ENCODE data around the gene EPB41. TPM values are rescaled to one million over a fixed set of nuclear protein-coding genes. Genes with fewer than 3 reads are reported as not detected.
"Not testable (repeated sequence)": the region's sequence is repeated elsewhere in the genome, so short reads cannot be mapped to it uniquely, and the experiment has no call there.

Gene EPB41
- total RNA-seq, 4 donors from 2014 or later: 28.5 to 43.9 (median 41.8) TPM

DNA sequence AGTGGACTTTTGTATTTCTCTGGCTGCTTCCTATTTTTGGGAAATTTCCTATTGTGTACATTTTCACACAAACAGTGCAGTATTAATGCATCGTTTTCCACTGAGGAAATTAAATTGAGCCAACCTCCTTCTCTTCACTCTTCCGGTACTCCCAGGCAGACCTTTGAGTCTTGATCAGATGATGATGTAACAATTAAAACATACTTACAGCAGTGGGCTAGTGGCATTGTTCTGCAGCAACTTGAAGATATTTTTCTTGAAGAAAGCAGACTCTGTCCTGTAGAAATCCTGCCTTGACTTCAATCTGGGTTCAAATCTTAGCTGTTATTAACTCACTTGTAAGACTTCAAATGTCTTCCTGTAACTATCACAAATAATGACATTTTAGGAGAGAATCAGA, 228.3 kb downstream of the EPB41 start:
- no peak for DNase-seq
- Histone ChIP-seq H3K36me3 (peaks cover 7 to 46% (median 12%) of the 10 kb centered on the region in 3 donors), H3K27me3 (no peaks in the 10 kb centered on the region), H3K27ac (no peak overlapping the region), H3K9me3 (no peaks in the 10 kb centered on the region), H3K4me3 (no peak overlapping the region), H3K4me1 (no peaks in the 10 kb centered on the region)
- intact Hi-C loops (cut with DNase I): no loop called here
- 81 to 94% methylated on average over 2 of the region's 2 CpGs for WGBS, 2 donors
- TF ChIP-seq, protein P1, sequence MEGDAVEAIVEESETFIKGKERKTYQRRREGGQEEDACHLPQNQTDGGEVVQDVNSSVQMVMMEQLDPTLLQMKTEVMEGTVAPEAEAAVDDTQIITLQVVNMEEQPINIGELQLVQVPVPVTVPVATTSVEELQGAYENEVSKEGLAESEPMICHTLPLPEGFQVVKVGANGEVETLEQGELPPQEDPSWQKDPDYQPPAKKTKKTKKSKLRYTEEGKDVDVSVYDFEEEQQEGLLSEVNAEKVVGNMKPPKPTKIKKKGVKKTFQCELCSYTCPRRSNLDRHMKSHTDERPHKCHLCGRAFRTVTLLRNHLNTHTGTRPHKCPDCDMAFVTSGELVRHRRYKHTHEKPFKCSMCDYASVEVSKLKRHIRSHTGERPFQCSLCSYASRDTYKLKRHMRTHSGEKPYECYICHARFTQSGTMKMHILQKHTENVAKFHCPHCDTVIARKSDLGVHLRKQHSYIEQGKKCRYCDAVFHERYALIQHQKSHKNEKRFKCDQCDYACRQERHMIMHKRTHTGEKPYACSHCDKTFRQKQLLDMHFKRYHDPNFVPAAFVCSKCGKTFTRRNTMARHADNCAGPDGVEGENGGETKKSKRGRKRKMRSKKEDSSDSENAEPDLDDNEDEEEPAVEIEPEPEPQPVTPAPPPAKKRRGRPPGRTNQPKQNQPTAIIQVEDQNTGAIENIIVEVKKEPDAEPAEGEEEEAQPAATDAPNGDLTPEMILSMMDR (IDR thresholded peaks at IDR 0.05): no peak
- no peak for TF ChIP-seq POLR2A (IDR thresholded peaks at IDR 0.05)

- intact Hi-C loops (cut with DNase I): no loop called here
- 89 to 90% methylated on average over 2 of the region's 2 CpGs for WGBS, 2 donors
These were observed 229.8 kb downstream of the EPB41 start for GRCh38 chr1:29144178-29144577.

GRCh38 chr1:29145739-29146437, 231.5 kb downstream of the EPB41 start:
- Histone ChIP-seq H3K27me3 (no peaks in the 10 kb centered on the region), H3K4me3 (no peak overlapping the region), H3K36me3 (peaks cover 38 to 77% (median 43%) of the 10 kb centered on the region in 3 donors), H3K27ac (peak overlapping the region in 3 of 4 donors; percentile 41 to 52 (median 42)), H3K4me1 (no peaks in the 10 kb centered on the region), H3K9me3 (no peaks in the 10 kb centered on the region)
- DNase-seq: no peak
- intact Hi-C loops (cut with DNase I): no loop called here
- 55 to 62% methylated on average over 8 of the region's 8 CpGs for WGBS, 2 donors
- TF ChIP-seq, protein P1 (IDR thresholded peaks at IDR 0.05): no peak
- no peak for TF ChIP-seq POLR2A (IDR thresholded peaks at IDR 0.05)

More at GRCh38 chr1:29144178-29144577, 229.8 kb downstream of the EPB41 start:
- TF ChIP-seq POLR2A (IDR thresholded peaks at IDR 0.05): no peak
- TF ChIP-seq, protein P1 (IDR thresholded peaks at IDR 0.05): no peak
- H3K27me3 ChIP-seq: no peaks in the 10 kb centered on the region
- no peak overlapping the region for H3K27ac ChIP-seq
- no peaks in the 10 kb centered on the region for H3K4me1 ChIP-seq
- H3K9me3 ChIP-seq: no peaks in the 10 kb centered on the region
- H3K36me3 ChIP-seq: peaks cover 21 to 60% (median 26%) of the 10 kb centered on the region in 3 donors
- H3K4me3 ChIP-seq: no peak overlapping the region
- DNase-seq: no peak

DNA sequence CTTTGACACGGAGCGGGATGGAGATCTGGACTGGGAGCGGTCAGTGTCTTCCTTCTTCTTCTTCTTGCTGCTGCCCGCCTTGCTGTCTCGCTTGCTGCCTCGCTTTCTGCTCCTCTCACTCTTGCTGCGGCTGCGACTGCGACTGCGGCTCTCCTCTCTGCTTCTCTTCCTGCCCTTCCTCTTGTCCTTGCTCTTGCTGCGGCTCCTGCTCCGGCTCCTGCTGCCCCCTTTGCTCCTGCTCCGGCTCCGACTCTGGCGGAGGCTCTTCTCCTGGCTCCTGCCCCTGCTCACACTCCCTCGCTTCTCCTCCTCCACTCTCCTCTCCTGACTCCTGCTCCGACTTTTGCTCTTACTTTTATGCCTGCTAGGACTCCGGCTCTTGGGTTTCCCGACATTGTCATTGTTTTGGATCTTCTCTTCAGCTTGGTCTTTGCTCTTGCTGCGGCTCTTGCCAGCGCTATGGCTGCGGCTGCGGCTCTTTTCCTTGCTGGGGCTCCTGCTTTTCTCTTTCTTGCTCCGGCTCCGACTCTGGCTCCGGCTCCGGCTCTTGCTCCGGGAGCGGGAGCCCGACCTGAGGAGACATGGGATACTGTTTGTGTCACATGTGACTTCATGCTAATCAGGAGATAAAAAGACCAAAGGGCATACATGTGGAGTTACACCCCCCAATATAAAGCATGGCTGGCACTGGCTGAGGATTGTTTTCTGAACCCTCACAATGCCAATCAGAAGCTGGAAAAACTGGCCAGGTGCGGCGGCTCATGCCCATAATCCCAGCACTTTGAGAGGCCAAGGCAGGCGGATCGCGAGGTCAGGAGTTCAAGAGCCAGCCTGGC, 234.5 kb downstream of the EPB41 start:
- H3K36me3 ChIP-seq: peaks cover 44 to 100% (median 72%) of the 10 kb centered on the region in 3 donors
- no peak overlapping the region for H3K27ac ChIP-seq
- no peak for DNase-seq
- H3K4me3 ChIP-seq: no peak overlapping the region
- no peaks in the 10 kb centered on the region for H3K4me1 ChIP-seq
- no peaks in the 10 kb centered on the region for H3K9me3 ChIP-seq
- intact Hi-C loops (cut with DNase I): no loop called here
- TF ChIP-seq, protein P1 (IDR thresholded peaks at IDR 0.05): no peak
- TF ChIP-seq POLR2A (IDR thresholded peaks at IDR 0.05): no peak
- 95 to 96% methylated on average over 23 to 32 of the region's 35 CpGs for WGBS, 2 donors
- H3K27me3 ChIP-seq: no peaks in the 10 kb centered on the region

- DNase-seq; H3K4me3 ChIP-seq; H3K27ac ChIP-seq; H3K4me1 ChIP-seq; H3K9me3 ChIP-seq; H3K27me3 ChIP-seq; intact Hi-C loops (cut with DNase I): not testable (repeated sequence)
- H3K36me3 ChIP-seq: peaks cover 44 to 100% (median 79%) of the 10 kb centered on the region in 3 donors
- 97 to 98% methylated on average over 6 to 9 of the region's 9 CpGs for WGBS, 2 donors
These were observed 236.0 kb downstream of the EPB41 start for GRCh38 chr1:29150346-29150745.

All from esophagus squamous epithelium (tissue), 5 donors.